Measurements from ENCODE around the gene CLASRP.

The CLASRP gene

GRCh38 chr19:45058622-45059159 lies 19.8 kb downstream of the CLASRP start:
- no peak overlapping the region for H3K4me3 Mint-ChIP-seq
- no peak overlapping the region for H3K27ac Mint-ChIP-seq
- H3K4me1 Mint-ChIP-seq: no peaks in the 10 kb centered on the region
- H3K9me3 Mint-ChIP-seq: no peaks in the 10 kb centered on the region
- H3K36me3 Mint-ChIP-seq (ENCODE audit: low read depth): peaks cover 72% of the 10 kb centered on the region
- TF ChIP-seq CTCF (IDR thresholded peaks at IDR 0.05; ENCODE audit: unreplicated experiment in 3 of 3): no peak
- no peaks in the 10 kb centered on the region for H3K27me3 Mint-ChIP-seq (ENCODE audit: low read depth)

DNA sequence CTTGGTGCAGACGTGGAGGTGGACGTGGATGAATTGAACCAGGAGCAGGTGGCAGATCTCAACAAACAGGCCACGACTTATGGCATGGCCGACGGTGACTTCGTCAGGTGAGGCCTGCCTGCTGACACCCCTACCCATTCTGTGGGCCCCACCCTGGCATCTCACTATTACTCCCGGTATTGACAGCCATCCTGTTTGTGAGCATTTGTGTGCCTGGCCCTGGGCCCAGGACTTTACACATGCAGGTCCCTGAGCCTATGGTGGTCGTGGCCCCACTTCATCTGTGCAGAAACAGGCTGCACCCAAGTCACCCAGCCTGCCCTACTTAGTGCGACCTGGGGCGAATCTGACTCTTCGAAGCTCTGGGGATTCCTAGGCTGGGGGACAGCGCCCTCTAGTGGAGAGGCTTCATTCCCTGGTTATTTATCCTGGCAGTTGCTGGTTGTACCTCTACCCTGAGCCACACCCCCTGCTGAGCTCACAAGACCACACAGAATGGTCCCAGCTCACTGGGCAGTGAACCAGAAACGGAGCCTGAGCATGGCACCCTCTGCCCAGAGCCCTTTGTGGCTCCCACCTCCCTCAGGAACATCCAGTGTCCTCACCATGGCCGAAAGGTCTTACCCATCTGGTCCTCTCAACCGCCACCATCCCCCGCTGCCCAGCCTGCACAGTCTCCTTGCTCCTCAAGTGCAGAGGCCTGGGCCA lies 20.6 kb downstream of the CLASRP start:
- no peak overlapping the region for H3K4me3 Mint-ChIP-seq
- peaks cover 70% of the 10 kb centered on the region for H3K36me3 Mint-ChIP-seq (ENCODE audit: low read depth)
- H3K4me1 Mint-ChIP-seq: no peaks in the 10 kb centered on the region
- H3K27me3 Mint-ChIP-seq (ENCODE audit: low read depth): no peaks in the 10 kb centered on the region
- no peaks in the 10 kb centered on the region for H3K9me3 Mint-ChIP-seq
- peak; percentile 67 to 70 (median 70) for TF ChIP-seq CTCF (IDR thresholded peaks at IDR 0.05; ENCODE audit: unreplicated experiment in 3 of 3)
- no peak overlapping the region for H3K27ac Mint-ChIP-seq

- Mint-ChIP-seq H3K4me1 (no peaks in the 10 kb centered on the region), H3K27me3 (ENCODE audit: low read depth) (no peaks in the 10 kb centered on the region), H3K9me3 (no peaks in the 10 kb centered on the region), H3K4me3 (no peak overlapping the region), H3K36me3 (ENCODE audit: low read depth) (peaks cover 62% of the 10 kb centered on the region), H3K27ac (no peak overlapping the region)
- TF ChIP-seq CTCF (IDR thresholded peaks at IDR 0.05; ENCODE audit: unreplicated experiment in 3 of 3): no peak
Measured at GRCh38 chr19:45061965-45062364, 23.1 kb downstream of the CLASRP start.

DNA sequence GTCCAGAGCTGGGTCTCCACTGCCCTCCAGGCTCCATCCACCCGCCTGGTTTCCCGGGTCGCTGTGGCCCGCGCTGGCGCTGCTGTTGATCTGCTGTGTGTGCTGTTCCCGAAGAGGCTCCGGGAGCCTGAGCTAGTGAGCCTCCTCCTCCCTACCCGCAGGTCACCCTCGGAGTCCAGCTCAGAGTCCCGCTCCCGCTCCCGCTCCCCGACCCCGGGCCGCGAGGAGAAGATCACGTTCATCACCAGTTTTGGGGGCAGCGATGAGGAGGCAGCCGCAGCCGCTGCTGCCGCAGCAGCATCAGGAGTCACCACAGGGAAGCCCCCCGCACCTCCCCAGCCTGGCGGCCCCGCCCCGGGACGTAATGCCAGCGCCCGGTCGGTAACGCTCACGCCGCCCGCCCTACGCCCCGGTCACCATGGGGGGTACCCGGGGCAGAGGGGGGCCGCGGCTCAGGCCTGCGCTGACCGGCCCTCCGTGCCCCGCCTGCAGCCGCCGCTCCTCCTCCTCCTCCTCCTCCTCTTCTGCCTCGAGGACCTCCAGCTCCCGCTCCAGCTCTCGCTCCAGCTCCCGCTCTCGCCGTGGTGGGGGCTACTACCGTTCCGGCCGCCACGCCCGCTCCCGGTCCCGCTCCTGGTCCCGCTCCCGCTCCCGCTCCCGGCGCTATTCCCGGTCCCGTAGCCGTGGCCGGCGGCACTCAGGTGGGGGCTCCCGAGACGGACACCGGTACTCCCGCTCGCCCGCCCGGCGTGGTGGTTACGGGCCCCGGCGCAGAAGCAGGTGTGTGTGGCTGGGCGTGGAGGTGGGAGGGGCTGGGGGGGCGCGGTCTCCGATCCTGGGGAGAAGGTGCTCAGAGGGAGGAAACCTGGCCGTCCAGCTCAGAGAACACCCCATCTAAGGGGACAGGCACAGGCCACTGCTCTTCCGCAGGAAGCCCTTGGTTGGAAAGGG lies 25.3 kb downstream of the CLASRP start:
- Mint-ChIP-seq H3K4me1 (no peaks in the 10 kb centered on the region), H3K27ac (no peak overlapping the region), H3K4me3 (no peak overlapping the region), H3K36me3 (ENCODE audit: low read depth) (peaks cover 52% of the 10 kb centered on the region), H3K27me3 (ENCODE audit: low read depth) (no peaks in the 10 kb centered on the region), H3K9me3 (no peaks in the 10 kb centered on the region)
- no peak for TF ChIP-seq CTCF (IDR thresholded peaks at IDR 0.05; ENCODE audit: unreplicated experiment in 3 of 3)

DNA sequence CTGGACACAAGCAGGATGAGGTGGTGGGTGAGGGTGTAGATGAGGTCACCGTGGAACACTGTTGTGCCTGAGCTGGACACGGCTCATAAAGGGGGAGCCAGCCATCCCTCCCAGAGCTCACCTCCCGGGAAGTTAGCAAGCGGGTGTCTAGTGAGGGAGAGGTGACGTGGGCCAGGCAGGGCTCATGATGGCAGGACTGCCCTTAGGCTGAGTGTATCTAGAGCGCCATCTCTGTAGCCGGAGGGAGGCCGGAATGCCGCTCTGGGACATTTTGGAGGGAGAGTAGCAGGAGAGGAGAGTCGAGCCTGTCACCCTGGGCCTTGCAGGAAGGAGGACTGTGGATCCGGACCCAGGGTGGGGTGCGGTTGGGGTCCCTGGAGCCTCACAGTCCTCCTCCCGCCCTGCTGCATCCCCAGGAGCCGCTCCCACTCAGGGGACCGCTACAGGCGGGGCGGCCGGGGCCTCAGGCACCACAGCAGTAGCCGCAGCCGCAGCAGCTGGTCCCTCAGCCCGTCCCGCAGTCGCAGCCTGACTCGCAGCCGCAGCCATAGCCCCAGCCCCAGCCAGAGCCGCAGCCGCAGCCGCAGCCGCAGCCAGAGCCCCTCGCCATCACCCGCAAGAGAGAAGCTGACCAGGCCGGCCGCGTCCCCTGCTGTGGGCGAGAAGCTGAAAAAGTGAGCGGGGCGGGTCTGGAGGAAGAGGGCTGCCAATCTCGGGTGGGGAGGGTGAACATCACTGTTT lies 28.2 kb downstream of the CLASRP start:
- Mint-ChIP-seq H3K36me3 (ENCODE audit: low read depth) (peaks cover 38% of the 10 kb centered on the region), H3K4me3 (no peak overlapping the region), H3K4me1 (no peaks in the 10 kb centered on the region), H3K27ac (no peak overlapping the region), H3K9me3 (no peaks in the 10 kb centered on the region), H3K27me3 (ENCODE audit: low read depth) (no peaks in the 10 kb centered on the region)
- TF ChIP-seq CTCF (IDR thresholded peaks at IDR 0.05; ENCODE audit: unreplicated experiment in 3 of 3): no peak
